22Rv1 (cell line): ENCODE measurements around the gene ATP1B3.

Experiments
- CTCF ChIP-seq: fragments of 450-650 bp; IDR thresholded peaks from 2 replicates; pipeline ENCODE4 v1.5.1; 2017; ENCODE audit warnings: mild to moderate bottlenecking
- ZFX ChIP-seq: fragments of 450-650 bp; IDR thresholded peaks from 2 replicates; pipeline ENCODE4 v1.6.1; 2017; ENCODE audit warnings: antibody characterized with exemption, borderline replicate concordance

GRCh38 chr3:141972399-141972798 is 96.0 kb downstream of the ATP1B3 start:
- TF ChIP-seq CTCF (no peak), ZFX (no peak)
